Chondrocyte (in vitro differentiated cells): ENCODE measurements around the gene OCIAD1. TPM values are rescaled to one million over a fixed set of nuclear protein-coding genes. Genes with fewer than 3 reads are reported as not detected.
"Not testable (repeated sequence)": the region's sequence is repeated elsewhere in the genome, so short reads cannot be mapped to it uniquely, and the experiment has no call there.

ENCODE experiments used
- DNase-seq: peaks from one replicate; pipeline ENCODE4 v3.0.0; 2021; ENCODE audit warnings: mixed read lengths, low spot score
- H3K27ac Mint-ChIP-seq: one replicate; pipeline ENCODE4 v1.8.0; 2021; ENCODE audit warnings: mild to moderate bottlenecking, moderate library complexity, mixed read lengths; ENCODE audit not compliant: unreplicated experiment
- H3K27me3 Mint-ChIP-seq: 2 replicates; pipeline ENCODE4 v1.8.0; 2021; ENCODE audit warnings: low read depth, mixed read lengths
- H3K36me3 Mint-ChIP-seq: 2 replicates; pipeline ENCODE4 v1.8.0; 2021; ENCODE audit warnings: low read depth, mixed read lengths
- H3K4me1 Mint-ChIP-seq: 2 replicates; pipeline ENCODE4 v1.8.0; 2021; ENCODE audit warnings: low read depth, mild to moderate bottlenecking, mixed read lengths
- H3K4me3 Mint-ChIP-seq: one replicate; pipeline ENCODE4 v1.8.0; 2021; ENCODE audit warnings: mild to moderate bottlenecking, moderate library complexity, mixed read lengths; ENCODE audit not compliant: unreplicated experiment
- H3K9me3 Mint-ChIP-seq: 2 replicates; pipeline ENCODE4 v1.8.0; 2021; ENCODE audit warnings: low read depth, mixed read lengths
- CTCF ChIP-seq: fragments of 200-600 bp; sonication (generic); IDR thresholded peaks from 2 replicates; pipeline ENCODE4 v1.5.0; 2021; ENCODE audit warnings: antibody characterized with exemption, mild to moderate bottlenecking, moderate library complexity
- total RNA-seq: library from RNA; stranded (reverse); gene quantifications from 3 replicates; pipeline ENCODE4 v1.2.1, GENCODE V29; 2021

Gene OCIAD1
- total RNA-seq, 1 donor from 2014 or later, result 119 TPM

GRCh38 chr4:48796927-48797679 is 33.8 kb upstream of the OCIAD1 start:
- Mint-ChIP-seq H3K27ac (no peak overlapping the region), H3K4me3 (no peak overlapping the region), H3K36me3 (no peaks in the 10 kb centered on the region), H3K9me3 (no peaks in the 10 kb centered on the region), H3K4me1 (peaks cover 25% of the 10 kb centered on the region), H3K27me3 (no peaks in the 10 kb centered on the region)
- TF ChIP-seq CTCF, result no peak
- no peak for DNase-seq

- Mint-ChIP-seq H3K4me1 (peaks cover 22% of the 10 kb centered on the region), H3K4me3 (no peak overlapping the region), H3K27ac (no peak overlapping the region), H3K9me3 (no peaks in the 10 kb centered on the region), H3K27me3 (no peaks in the 10 kb centered on the region), H3K36me3 (no peaks in the 10 kb centered on the region)
- DNase-seq, result no peak
- TF ChIP-seq CTCF, result no peak
Observed at GRCh38 chr4:48798117-48798516, 32.8 kb upstream of the OCIAD1 start.

- no peak overlapping the region for H3K4me3 Mint-ChIP-seq
- no peaks in the 10 kb centered on the region for H3K9me3 Mint-ChIP-seq
- H3K27me3 Mint-ChIP-seq, result no peaks in the 10 kb centered on the region
- H3K27ac Mint-ChIP-seq, result no peak overlapping the region
- H3K4me1 Mint-ChIP-seq, result peaks cover 22% of the 10 kb centered on the region
- no peak for DNase-seq
- TF ChIP-seq CTCF, result no peak
- H3K36me3 Mint-ChIP-seq, result no peaks in the 10 kb centered on the region
Observed at GRCh38 chr4:48799157-48799556, 31.7 kb upstream of the OCIAD1 start.

- H3K4me3 Mint-ChIP-seq, H3K27ac Mint-ChIP-seq, DNase-seq, H3K36me3 Mint-ChIP-seq, H3K9me3 Mint-ChIP-seq, H3K27me3 Mint-ChIP-seq: not testable (repeated sequence)
- peaks cover 22% of the 10 kb centered on the region for H3K4me1 Mint-ChIP-seq
Observed at GRCh38 chr4:48800155-48800554, 30.7 kb upstream of the OCIAD1 start.

- Mint-ChIP-seq H3K36me3 (no peaks in the 10 kb centered on the region), H3K27ac (no peak overlapping the region), H3K4me3 (no peak overlapping the region), H3K4me1 (peaks cover 22% of the 10 kb centered on the region), H3K27me3 (no peaks in the 10 kb centered on the region), H3K9me3 (no peaks in the 10 kb centered on the region)
- no peak for DNase-seq
- no peak for TF ChIP-seq CTCF
Observed at GRCh38 chr4:48801016-48801715, 29.7 kb upstream of the OCIAD1 start.
